Frontal cortex (tissue), 4 donors: ENCODE measurements around the gene ARSH. TPM values are rescaled to one million over a fixed set of nuclear protein-coding genes. Genes with fewer than 3 reads are reported as not detected.
"Not testable (repeated sequence)": the region's sequence is repeated elsewhere in the genome, so short reads cannot be mapped to it uniquely, and the experiment has no call there.

Experiments used
- DNase-seq, 2 donors: peaks; one replicate each; pipeline ENCODE4 v3.0.0; 2012; ENCODE audit warnings: low spot score in 2 of 2
- FAIRE-seq: peaks from 2 replicates; lab custom pipeline; 2012; peaks lifted over from hg19 to GRCh38; lab: Jason Lieb, UNC
- small RNA-seq: library from RNA; depleted of rRNA; stranded (forward); fragments of <200 nt; gene quantifications from one replicate; pipeline ENCODE3, GENCODE V24; 2014
- total RNA-seq: library from RNA; depleted of rRNA; stranded (reverse); fragments of >200 nt; gene quantifications from one replicate; pipeline ENCODE4 v1.2.3, GENCODE V29; 2014
- donor health status: control.
- donor health status: control.
- donor health status: control.

Gene ARSH
- total RNA-seq, 1 donor from 2014 or later: not detected

GRCh38 chrX:3026074-3026815 lies 19.9 kb downstream of the ARSH start:
- no peak for DNase-seq
- no peak for FAIRE-seq

- DNase-seq: no peak
- no peak for FAIRE-seq
Measured at GRCh38 chrX:3029129-3029528, 22.8 kb downstream of the ARSH start.

- DNase-seq (no peak), FAIRE-seq (no peak)
Measured at GRCh38 chrX:3037218-3037617, 30.9 kb downstream of the ARSH start.

GRCh38 chrX:3044196-3044595 lies 37.9 kb downstream of the ARSH start:
- DNase-seq: no peak
- no peak for FAIRE-seq

- FAIRE-seq: no peak
- DNase-seq: no peak
Measured at GRCh38 chrX:3044671-3045070, 38.3 kb downstream of the ARSH start.

- no peak for FAIRE-seq
- no peak for DNase-seq
Measured at GRCh38 chrX:3046253-3047240, 40.2 kb downstream of the ARSH start.

- FAIRE-seq, DNase-seq: not testable (repeated sequence)
Measured at GRCh38 chrX:3050523-3051175, 44.3 kb downstream of the ARSH start.

- no peak for FAIRE-seq
- DNase-seq: peak in 1 of 2 donors; percentile 4
Measured at GRCh38 chrX:3052860-3053259, 46.5 kb downstream of the ARSH start.

GRCh38 chrX:3066555-3066954 lies 60.2 kb downstream of the ARSH start:
- peak in 1 of 2 donors; percentile 13 for DNase-seq
- no peak for FAIRE-seq

- DNase-seq: no peak
- no peak for FAIRE-seq
Measured at GRCh38 chrX:3075959-3076358, 69.6 kb downstream of the ARSH start.

GRCh38 chrX:3076416-3076991 lies 70.2 kb downstream of the ARSH start:
- no peak for DNase-seq
- FAIRE-seq: no peak

Small RNAs within 50 kb of the gene (small RNA-seq; reads per million reads assigned to genes)
- not detected for gene RN7SL578P

Other genes starting within 250 kb of the ARSH start
- 4.1 TPM for gene GYG2, start 177.6 kb upstream of the ARSH start, total RNA-seq
- gene ARSD, start 77.2 kb upstream of the ARSH start, total RNA-seq: 9.0 TPM
- gene ARSF, start 34.9 kb downstream of the ARSH start, total RNA-seq: 2.9 TPM